Prostate gland (tissue), 2 donors: Measurements from ENCODE around the gene CCDC47.

Experiments used
- POLR2AphosphoS5 ChIP-seq: sonication (generic); formaldehyde crosslinking; IDR thresholded peaks from one replicate; pipeline ENCODE4 v1.6.1; 2017; ENCODE audit warnings: antibody characterized with exemption
- TF ChIP-seq, protein P1 (sequence below), 4 experiments: fragments of 200-600 bp in 2 of 4; fragments of 450-650 bp in 2 of 4; sonication (generic) in 2 of 4; IDR thresholded peaks; 1 replicate in 3 of 4; 2 replicates in 1 of 4; pipeline ENCODE4 v1.5.1; 2016 to 2019; ENCODE audit warnings: antibody characterized with exemption in 4 of 4, mild to moderate bottlenecking in 2 of 4, moderate library complexity in 2 of 4

DNA sequence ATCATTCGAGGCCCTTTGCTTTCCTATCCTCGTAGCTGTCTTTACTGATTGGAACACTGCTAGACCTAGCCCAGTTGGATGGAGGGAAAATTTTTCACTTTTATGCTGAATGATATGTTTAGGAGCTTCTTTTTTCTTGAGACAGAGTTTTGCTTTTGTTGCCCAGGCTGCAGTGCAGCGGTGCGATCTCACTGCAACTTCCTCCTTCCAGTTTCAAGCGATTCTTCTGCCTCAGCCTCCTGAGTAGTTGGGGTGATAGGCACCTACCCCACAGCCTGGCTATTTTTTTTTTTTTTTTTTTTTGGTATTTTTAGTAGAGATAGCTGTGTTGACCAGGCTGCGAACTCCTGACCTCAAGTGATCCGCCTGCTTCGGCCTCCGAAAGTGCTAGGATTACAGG, 36.6 kb upstream of the CCDC47 start:
- no peak for TF ChIP-seq POLR2AphosphoS5
- TF ChIP-seq, protein P1, sequence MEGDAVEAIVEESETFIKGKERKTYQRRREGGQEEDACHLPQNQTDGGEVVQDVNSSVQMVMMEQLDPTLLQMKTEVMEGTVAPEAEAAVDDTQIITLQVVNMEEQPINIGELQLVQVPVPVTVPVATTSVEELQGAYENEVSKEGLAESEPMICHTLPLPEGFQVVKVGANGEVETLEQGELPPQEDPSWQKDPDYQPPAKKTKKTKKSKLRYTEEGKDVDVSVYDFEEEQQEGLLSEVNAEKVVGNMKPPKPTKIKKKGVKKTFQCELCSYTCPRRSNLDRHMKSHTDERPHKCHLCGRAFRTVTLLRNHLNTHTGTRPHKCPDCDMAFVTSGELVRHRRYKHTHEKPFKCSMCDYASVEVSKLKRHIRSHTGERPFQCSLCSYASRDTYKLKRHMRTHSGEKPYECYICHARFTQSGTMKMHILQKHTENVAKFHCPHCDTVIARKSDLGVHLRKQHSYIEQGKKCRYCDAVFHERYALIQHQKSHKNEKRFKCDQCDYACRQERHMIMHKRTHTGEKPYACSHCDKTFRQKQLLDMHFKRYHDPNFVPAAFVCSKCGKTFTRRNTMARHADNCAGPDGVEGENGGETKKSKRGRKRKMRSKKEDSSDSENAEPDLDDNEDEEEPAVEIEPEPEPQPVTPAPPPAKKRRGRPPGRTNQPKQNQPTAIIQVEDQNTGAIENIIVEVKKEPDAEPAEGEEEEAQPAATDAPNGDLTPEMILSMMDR (IDR thresholded peaks at IDR 0.05): no peak
